ENCODE measurements around the gene MLLT3.

The MLLT3 gene

DNA sequence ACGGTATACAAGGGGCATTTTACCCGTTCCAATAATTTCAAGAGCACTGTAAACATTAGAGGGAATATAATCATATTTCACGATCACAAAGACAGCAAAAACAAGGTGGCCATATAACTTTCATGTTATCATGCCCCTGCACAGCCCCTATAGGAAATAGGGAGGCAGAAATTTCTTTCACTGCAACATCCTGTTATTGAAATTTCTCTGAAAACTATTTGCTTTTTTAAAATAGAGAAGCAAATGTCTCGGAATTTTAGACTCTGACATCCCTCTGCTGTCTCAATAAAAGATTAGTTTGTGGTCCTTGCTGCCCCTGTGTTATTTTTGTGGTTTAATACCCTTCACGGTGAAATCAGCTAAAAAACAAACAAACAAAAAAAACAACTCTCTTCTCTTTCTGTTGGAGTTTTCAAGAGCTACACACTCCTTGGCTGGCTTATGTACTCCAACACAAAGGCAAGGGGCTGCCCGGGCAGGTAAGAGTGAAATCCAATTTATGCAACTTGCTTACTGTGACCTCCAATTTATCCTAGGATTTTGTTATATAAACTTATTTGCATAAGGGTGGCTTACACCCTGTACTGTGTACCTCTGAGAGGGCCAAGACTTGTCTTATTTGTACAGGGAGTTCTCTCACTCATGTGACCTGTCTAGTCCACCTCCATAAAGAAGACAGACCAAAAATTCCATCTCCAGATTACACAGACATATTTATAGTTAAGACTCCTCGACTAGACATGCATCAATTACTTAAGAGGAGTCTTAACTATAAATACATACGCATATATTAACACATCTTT, 223.6 kb downstream of the MLLT3 start:
- Histone ChIP-seq H3K4me3 (ENCODE audit: low read length) (no peak overlapping the region), H3F3A (ENCODE audit: insufficient read depth, low read length) (no peaks in the 10 kb centered on the region), H3K9ac (ENCODE audit: low read length) (no peak overlapping the region), H3K27ac (ENCODE audit: low read length) (no peak overlapping the region), H3K4me2 (ENCODE audit: low read depth, low read length) (no peak overlapping the region), H3K9me3 (replicated peaks; ENCODE audit: insufficient read depth, low read length) (no peaks in the 10 kb centered on the region), H3K4me1 (ENCODE audit: low read length) (no peaks in the 10 kb centered on the region), H3K79me2 (ENCODE audit: low read length) (no peaks in the 10 kb centered on the region), H3K27me3 (replicated peaks; ENCODE audit: insufficient read depth, low read length) (no peaks in the 10 kb centered on the region), H3K9me2 (replicated peaks; ENCODE audit: insufficient read depth, low read length) (no peaks in the 10 kb centered on the region), H4K20me1 (ENCODE audit: insufficient read depth, low read length) (no peaks in the 10 kb centered on the region), H3K36me3 (replicated peaks; ENCODE audit: insufficient read depth, low read length) (no peaks in the 10 kb centered on the region), H2AFZ (ENCODE audit: low read length) (no peak overlapping the region)
- DNase-seq: no peak
- TF ChIP-seq EZH2 (optimal IDR thresholded peaks at IDR 0.05; ENCODE audit: low read depth, low read length): no peak
- TF ChIP-seq CTCF (IDR thresholded peaks at IDR 0.05; ENCODE audit: low read length): no peak
- TF ChIP-seq EZH2phosphoT487 (IDR thresholded peaks at IDR 0.05; ENCODE audit: low read length): no peak

GRCh38 chr9:20397348-20397747, 225.0 kb downstream of the MLLT3 start:
- no peaks in the 10 kb centered on the region for H3K27me3 ChIP-seq (replicated peaks; ENCODE audit: insufficient read depth, low read length)
- H3K36me3 ChIP-seq (replicated peaks; ENCODE audit: insufficient read depth, low read length): no peaks in the 10 kb centered on the region
- no peaks in the 10 kb centered on the region for H3K4me1 ChIP-seq (ENCODE audit: low read length)
- no peak overlapping the region for H3K4me2 ChIP-seq (ENCODE audit: low read depth, low read length)
- H4K20me1 ChIP-seq (ENCODE audit: insufficient read depth, low read length): no peaks in the 10 kb centered on the region
- no peak for DNase-seq
- H3K9me3 ChIP-seq (replicated peaks; ENCODE audit: insufficient read depth, low read length): no peaks in the 10 kb centered on the region
- no peaks in the 10 kb centered on the region for H3K9me2 ChIP-seq (replicated peaks; ENCODE audit: insufficient read depth, low read length)
- H3K27ac ChIP-seq (ENCODE audit: low read length): no peak overlapping the region
- H2AFZ ChIP-seq (ENCODE audit: low read length): no peak overlapping the region
- TF ChIP-seq EZH2 (optimal IDR thresholded peaks at IDR 0.05; ENCODE audit: low read depth, low read length) (no peak), CTCF (IDR thresholded peaks at IDR 0.05; ENCODE audit: low read length) (no peak), EZH2phosphoT487 (IDR thresholded peaks at IDR 0.05; ENCODE audit: low read length) (no peak)
- H3K9ac ChIP-seq (ENCODE audit: low read length): no peak overlapping the region
- no peaks in the 10 kb centered on the region for H3F3A ChIP-seq (ENCODE audit: insufficient read depth, low read length)
- no peak overlapping the region for H3K4me3 ChIP-seq (ENCODE audit: low read length)
- no peaks in the 10 kb centered on the region for H3K79me2 ChIP-seq (ENCODE audit: low read length)

DNA sequence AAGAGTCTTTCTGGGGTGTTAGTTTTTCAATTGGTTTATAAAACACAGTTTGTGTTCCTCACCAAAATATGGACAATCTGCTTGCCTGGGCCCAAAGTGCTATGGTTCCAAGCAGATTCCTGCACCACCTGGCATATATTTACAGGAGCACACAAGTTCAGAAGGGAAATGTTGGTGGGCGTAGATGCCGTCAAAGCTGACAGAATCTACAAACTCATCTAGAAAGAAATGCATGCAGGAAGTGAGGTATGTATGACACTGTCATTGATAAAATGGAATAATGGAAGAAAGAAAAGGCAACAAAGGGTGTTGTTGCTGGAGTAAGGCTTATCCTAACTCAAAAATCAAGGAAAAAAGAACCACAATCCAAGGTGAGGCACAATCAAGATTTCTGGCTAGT, 225.8 kb downstream of the MLLT3 start:
- Histone ChIP-seq H3F3A (ENCODE audit: insufficient read depth, low read length) (no peaks in the 10 kb centered on the region), H4K20me1 (ENCODE audit: insufficient read depth, low read length) (no peaks in the 10 kb centered on the region), H2AFZ (ENCODE audit: low read length) (no peak overlapping the region), H3K27ac (ENCODE audit: low read length) (no peak overlapping the region), H3K9me3 (replicated peaks; ENCODE audit: insufficient read depth, low read length) (no peaks in the 10 kb centered on the region), H3K4me3 (ENCODE audit: low read length) (no peak overlapping the region), H3K4me2 (ENCODE audit: low read depth, low read length) (no peak overlapping the region), H3K4me1 (ENCODE audit: low read length) (no peaks in the 10 kb centered on the region), H3K36me3 (replicated peaks; ENCODE audit: insufficient read depth, low read length) (no peaks in the 10 kb centered on the region), H3K9ac (ENCODE audit: low read length) (no peak overlapping the region), H3K9me2 (replicated peaks; ENCODE audit: insufficient read depth, low read length) (no peaks in the 10 kb centered on the region), H3K79me2 (ENCODE audit: low read length) (no peaks in the 10 kb centered on the region), H3K27me3 (replicated peaks; ENCODE audit: insufficient read depth, low read length) (no peaks in the 10 kb centered on the region)
- TF ChIP-seq EZH2 (optimal IDR thresholded peaks at IDR 0.05; ENCODE audit: low read depth, low read length): no peak
- no peak for TF ChIP-seq EZH2phosphoT487 (IDR thresholded peaks at IDR 0.05; ENCODE audit: low read length)
- no peak for TF ChIP-seq CTCF (IDR thresholded peaks at IDR 0.05; ENCODE audit: low read length)
- no peak for DNase-seq

Measured in MM.1S (cell line).